Stimulated activated CD4-positive, alpha-beta T cell treated with anti-CD3 and anti-CD28 coated beads, Interleukin-1b, Interleukin-23, amount 100 ng/mL, for 24 hours (primary cell): ENCODE measurements around the gene MAGI1.
"Not testable (repeated sequence)": the region's sequence is repeated elsewhere in the genome, so short reads cannot be mapped to it uniquely, and the experiment has no call there.

Source experiments
- DNase-seq, 4 experiments: peaks; one replicate each; pipeline ENCODE4 v3.0.0-alpha.2; 2020; ENCODE audit warnings: low read depth in 4 of 4, low spot score in 1 of 4

The MAGI1 gene

GRCh38 chr3:65545429-65545828 lies 493.3 kb downstream of the MAGI1 start:
- no peak for DNase-seq

GRCh38 chr3:65543391-65543790 lies 495.3 kb downstream of the MAGI1 start:
- DNase-seq, result not testable (repeated sequence)

GRCh38 chr3:65540666-65541065 lies 498.1 kb downstream of the MAGI1 start:
- no peak for DNase-seq

- no peak for DNase-seq
Measured at GRCh38 chr3:65539616-65540015, 499.1 kb downstream of the MAGI1 start.

- DNase-seq, result no peak
Measured at GRCh38 chr3:65538101-65538500, 500.6 kb downstream of the MAGI1 start.

GRCh38 chr3:65537109-65537508 lies 501.6 kb downstream of the MAGI1 start:
- DNase-seq, result no peak

GRCh38 chr3:65535260-65535659 lies 503.5 kb downstream of the MAGI1 start:
- no peak for DNase-seq

GRCh38 chr3:65534805-65535204 lies 503.9 kb downstream of the MAGI1 start:
- no peak for DNase-seq

- no peak for DNase-seq
Measured at GRCh38 chr3:65532749-65533148, 506.0 kb downstream of the MAGI1 start.

- DNase-seq, result no peak
Measured at GRCh38 chr3:65532215-65532614, 506.5 kb downstream of the MAGI1 start.

- no peak for DNase-seq
Measured at GRCh38 chr3:65531499-65531898, 507.2 kb downstream of the MAGI1 start.

GRCh38 chr3:65526656-65527055 lies 512.1 kb downstream of the MAGI1 start:
- DNase-seq, result no peak

- DNase-seq, result no peak
Measured at GRCh38 chr3:65524584-65524983, 514.1 kb downstream of the MAGI1 start.

GRCh38 chr3:65523878-65524277 lies 514.8 kb downstream of the MAGI1 start:
- DNase-seq, result no peak

- DNase-seq, result no peak
Measured at GRCh38 chr3:65521032-65521431, 517.7 kb downstream of the MAGI1 start.

- DNase-seq, result no peak
Measured at GRCh38 chr3:65516998-65517397, 521.7 kb downstream of the MAGI1 start.

- DNase-seq, result not testable (repeated sequence)
Measured at GRCh38 chr3:65514317-65514716, 524.4 kb downstream of the MAGI1 start.

GRCh38 chr3:65509423-65509794 lies 529.3 kb downstream of the MAGI1 start:
- DNase-seq, result not testable (repeated sequence)

GRCh38 chr3:65508750-65509422 lies 529.8 kb downstream of the MAGI1 start:
- no peak for DNase-seq

GRCh38 chr3:65507437-65507836 lies 531.3 kb downstream of the MAGI1 start:
- no peak for DNase-seq

- no peak for DNase-seq
Measured at GRCh38 chr3:65503776-65504175, 534.9 kb downstream of the MAGI1 start.

- DNase-seq, result no peak
Measured at GRCh38 chr3:65502526-65502925, 536.2 kb downstream of the MAGI1 start.
